ENCODE data around the gene TMEM80. TPM values are rescaled to one million over a fixed set of nuclear protein-coding genes. Genes with fewer than 3 reads are reported as not detected.
"Not testable (repeated sequence)": the region's sequence is repeated elsewhere in the genome, so short reads cannot be mapped to it uniquely, and the experiment has no call there.

The TMEM80 gene
- polyA plus RNA-seq (ENCODE audit: insufficient read depth in 1 of 5, insufficient read length in 5 of 5, low replicate concordance in 1 of 5): 10 to 100 TPM; 23.2 to 35.8 (median 29.9) TPM
- long read RNA-seq, donor 1, partial matches to known transcripts: 0 of 6 reads
- long read RNA-seq, donor 1, other reads (novel, unspliced or antisense): 5 of 6 reads
- long read RNA-seq, donor 2: 0 reads
- long read RNA-seq, donor 3: 0 reads
- long read RNA-seq, donor 4: 0 reads
- long read RNA-seq, donor 5, partial matches to known transcripts: 0 of 5 reads
- long read RNA-seq, donor 5, other reads (novel, unspliced or antisense): 5 of 5 reads
- long read RNA-seq, donor 6: 0 reads
- long read RNA-seq, donor 7: 0 reads
- long read RNA-seq, donor 8: 0 reads

DNA sequence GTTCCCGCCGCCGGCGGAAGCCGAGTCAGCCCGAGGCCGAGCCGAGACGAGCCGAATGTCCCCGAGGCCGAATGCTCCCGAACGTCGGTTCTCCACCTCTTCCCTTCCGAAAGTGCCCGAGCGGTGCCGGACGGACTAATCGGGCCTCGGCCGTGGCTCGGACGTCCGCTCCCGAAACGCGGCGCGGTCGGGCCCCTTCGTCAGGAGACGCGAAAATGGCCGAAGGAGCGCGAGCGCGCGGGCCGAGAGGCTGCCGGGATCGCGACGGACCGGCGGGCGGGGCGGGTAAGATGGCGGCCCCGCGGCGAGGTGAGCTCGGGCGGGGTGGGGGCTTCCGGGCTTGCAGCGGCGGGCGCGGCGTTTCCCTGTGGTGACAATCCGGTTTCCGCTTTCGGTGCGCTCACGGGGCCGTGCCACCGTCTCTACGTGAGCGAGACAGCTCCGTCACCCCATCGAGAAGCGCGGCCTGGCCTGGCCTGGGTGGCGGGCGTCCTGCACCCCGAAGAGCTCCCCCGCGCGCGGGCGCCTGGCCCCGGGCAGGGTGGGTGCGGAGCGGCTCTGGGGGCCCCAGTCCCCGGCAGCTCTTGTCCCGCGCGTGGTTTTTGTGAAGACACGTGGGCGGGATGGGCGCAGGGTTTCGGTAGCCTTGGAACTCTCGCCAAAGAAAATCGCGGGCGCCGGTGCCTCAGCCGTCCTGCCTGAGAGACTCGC lies at the start of gene TMEM80:
Gene TMEM80, plus strand, starts transcription at position 279 of the 711 bp plus-strand sequence. Its CDS starts 12 bp downstream, at position 291.
- peak; percentile 98 for DNase-seq

DNA sequence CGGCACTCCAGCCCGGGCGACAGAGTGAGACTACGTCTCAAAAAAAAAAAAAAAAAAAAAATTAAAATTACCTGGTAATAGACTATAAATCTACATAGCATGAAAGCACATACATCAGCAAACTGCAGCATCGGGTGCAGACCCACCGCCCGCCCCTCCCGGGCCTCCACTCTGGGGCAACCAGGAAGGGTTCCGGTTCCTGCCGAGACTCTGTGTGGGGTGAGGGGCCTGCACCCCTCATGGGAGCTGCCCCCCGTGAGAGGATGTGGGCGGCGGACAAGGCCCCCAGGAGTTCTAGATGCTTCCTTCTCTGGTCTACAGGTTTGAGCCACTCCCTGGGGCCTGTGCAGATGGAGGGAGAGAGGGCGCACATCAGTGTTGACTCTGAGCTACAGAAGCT lies 49.4 kb upstream of the TMEM80 start:
- DNase-seq: no peak

DNA sequence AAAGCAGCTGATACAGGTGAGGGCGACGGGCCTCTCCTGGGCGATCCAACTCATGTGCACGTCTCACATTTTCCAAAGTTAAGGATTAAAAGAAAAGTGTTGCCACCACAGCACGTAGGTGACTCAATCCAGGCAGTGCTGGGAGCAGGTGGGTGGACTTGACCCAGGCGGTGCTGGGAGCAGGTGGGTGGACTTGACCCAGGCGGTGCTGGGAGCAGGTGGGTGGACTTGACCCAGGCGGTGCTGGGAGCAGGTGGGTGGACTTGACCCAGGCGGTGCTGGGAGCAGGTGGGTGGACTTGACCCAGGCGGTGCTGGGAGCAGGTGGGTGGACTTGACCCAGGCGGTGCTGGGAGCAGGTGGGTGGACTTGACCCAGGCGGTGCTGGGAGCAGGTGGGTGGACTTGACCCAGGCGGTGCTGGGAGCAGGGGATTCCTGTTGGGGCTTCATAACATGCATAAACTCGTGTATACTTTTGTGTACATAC lies 47.9 kb upstream of the TMEM80 start:
- not testable (repeated sequence) for DNase-seq

DNA sequence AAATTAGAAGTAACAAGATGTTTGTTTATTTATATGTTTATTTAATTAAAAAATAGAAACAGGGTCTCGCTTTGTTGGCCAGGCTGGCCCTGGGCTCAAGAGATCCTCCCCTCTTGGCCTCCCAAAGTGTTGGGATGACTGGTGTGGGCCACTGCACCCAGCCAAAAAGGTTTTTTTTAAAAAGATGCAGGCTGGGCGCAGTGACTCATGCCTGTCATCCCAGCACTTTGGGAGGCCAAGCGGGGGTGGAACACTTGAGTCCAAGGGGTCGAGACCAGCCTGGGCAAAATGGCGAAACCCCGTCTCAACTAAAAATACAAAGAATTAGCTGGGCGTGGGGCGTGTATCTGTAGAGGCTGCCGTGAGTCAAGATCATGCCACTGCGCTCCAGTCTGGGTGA lies 45.1 kb upstream of the TMEM80 start:
- no peak for DNase-seq

DNA sequence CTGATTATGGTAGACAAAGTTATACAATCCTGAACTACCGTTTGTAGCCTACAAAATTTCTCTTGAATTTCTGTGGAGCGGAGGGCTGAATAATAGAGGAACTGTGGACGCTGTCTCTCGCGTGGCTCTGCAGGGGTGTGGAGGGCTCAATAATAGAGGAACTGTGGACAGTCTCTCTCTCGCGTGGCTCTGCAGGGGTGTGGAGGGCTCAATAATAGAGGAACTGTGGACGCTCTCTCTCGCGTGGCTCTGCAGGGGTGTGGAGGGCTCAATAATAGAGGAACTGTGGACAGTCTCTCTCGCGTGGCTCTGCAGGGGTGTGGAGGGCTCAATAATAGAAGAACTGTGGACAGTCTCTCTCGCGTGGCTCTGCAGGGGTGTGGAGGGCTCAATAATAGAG lies 42.5 kb upstream of the TMEM80 start:
- DNase-seq: not testable (repeated sequence)

DNA sequence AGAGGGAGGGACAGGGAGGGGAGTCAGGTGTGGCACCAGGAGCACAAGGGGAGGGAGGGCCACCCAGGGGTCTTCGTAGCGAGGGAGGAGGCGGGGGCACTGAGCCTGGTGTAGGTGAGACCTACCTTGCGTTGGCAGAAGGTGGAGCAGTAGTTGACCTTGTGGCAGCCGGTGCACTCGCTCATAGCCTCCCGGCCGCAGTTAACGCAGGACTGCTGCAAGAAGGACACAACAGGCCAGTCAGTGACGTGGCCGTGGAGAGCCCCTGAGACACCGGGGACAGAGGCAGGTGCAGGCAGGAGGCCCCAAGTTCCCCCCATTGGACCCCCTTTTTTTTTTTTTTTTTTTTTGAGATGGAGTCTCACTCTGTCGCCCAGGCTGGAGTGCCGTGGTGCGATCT lies 41.8 kb upstream of the TMEM80 start:
- DNase-seq: no peak

DNA sequence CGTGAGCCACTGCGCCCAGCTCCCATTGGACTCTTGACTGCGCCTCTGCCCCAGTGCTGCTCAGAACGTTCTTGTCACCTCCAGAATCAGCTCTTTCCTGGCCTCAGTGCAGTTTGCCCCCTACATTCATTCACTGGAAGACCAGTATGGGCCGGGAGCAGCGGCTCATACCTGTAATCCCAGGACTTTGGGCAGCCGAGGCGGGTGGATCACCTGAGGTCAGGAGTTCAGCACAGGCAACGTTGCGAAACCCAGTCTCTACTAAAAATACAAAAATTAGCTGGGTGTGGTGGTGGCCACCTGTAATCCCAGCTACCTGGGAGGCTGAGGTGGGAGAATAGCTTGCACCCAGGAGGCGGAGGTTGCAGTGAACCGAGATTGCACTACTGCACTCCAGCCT lies 41.2 kb upstream of the TMEM80 start:
- DNase-seq: not testable (repeated sequence)

DNA sequence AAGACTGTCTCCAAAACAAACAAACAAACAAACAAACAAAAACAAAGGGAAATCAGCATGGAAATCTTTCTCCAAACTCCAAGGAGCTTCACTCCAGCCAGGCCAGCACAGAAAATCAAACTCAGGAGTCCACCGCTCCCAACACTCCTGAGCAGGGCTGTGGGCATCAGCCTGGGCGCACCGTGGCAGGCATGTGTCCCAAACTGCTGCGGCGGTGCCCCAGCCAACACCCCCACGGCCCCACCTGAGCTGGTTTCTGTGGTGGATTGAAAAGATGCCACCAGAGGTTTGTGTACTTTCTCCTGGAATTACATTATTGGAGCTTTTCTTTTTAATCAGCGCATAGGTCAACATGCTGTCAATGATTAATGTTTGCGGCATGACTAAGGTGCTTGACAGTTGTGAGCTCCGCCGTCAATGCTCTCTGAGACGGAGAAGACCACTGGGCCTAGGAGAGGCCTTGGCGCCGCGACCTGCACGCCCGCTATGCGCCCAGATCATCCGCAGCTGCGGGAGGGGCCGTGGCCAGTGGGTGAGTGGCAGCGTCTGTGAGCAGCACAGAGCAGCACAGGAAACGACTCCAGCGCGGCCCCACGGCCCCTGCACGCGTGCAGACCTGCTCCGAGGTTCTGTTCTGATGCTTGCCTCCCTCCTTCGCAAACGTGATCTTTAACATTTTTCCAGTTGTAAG lies 40.4 kb upstream of the TMEM80 start:
- DNase-seq: no peak

DNA sequence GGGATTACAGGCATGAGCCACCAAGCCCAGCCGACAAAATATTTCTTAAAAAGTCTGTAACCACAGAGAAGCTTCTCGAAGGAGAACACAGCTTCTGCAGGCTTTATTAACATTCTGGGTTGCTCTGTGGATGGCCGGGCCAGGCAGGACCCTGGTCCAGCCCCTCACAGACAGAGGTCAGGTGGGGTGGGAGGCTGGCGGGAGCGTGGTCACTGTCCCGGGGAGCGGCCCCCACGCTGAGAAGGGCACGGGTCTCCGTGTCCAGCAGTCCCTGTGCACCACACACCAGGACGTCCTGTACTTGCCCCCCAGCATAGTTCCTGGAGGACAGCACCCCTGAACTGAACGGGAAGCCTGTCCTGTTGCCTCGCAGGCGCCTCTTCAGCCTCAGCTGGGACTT lies 39.2 kb upstream of the TMEM80 start:
- DNase-seq: no peak

DNA sequence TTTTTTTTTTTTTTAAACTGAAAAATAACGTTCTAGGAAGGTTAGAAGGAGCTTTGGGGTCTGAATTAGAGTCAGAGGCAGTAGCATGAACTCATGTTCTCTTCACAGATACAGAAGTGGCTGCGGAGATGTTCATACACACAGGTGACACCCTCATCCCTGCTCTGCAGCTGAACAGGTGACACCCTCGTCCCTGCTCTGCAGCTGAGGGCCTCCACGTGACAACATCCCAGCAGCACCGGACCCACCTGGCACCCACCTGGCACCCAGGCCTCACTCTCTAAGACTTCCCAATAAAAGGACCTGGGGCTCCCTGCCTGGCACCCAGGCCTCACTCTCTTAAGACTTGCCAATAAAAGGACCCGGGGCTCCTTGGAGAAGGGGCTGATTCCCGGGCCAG lies 38.8 kb upstream of the TMEM80 start:
- no peak for DNase-seq

DNA sequence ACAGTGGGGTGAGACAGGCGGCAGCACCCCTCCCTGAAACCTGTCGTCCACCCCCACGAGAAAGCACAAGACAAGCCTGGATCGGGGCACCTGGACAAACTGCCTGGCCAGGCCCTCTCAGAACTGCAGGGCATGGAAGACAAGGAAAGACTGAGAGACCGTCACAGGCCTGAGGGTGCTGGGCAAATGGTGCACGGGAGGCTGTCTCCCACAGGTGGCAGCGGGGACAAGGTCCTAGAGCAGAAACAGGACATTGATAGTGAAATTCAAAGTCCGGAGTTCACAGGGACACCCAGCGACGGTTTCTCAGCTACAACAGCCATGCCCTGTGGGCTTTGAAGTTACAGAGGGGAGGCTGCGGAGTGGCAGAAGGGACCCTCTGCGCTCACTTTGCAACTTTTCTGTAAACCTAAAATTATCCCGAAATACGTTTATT lies 37.9 kb upstream of the TMEM80 start:
- DNase-seq: no peak

DNA sequence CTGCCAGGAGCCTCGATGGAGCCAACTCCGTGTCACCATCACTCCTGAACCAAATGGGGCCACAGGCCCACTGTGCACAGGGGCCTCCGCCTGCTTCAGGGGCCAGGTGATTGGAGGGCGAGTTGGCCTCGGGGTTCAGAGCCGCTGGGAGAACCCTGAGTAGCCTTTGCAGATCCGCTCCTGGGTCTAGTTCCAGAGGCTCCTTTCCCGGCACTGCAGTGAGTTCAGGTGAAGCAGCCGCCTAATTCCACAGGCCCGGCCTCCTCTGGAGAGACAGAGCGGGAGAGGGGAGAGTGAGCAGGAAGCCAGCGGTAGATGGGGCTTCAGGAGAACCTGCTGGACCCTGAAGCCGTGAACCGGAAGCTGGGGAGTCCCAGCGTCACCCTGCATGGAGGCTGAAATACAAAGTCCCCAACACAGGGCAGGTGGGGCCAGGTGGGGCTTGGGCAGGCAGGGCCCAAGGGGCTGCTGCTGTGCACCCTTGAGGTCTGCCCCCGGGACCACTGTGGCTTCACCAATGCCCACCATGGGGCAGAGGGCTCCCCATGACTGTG lies 36.0 kb upstream of the TMEM80 start:
- no peak for DNase-seq

DNA sequence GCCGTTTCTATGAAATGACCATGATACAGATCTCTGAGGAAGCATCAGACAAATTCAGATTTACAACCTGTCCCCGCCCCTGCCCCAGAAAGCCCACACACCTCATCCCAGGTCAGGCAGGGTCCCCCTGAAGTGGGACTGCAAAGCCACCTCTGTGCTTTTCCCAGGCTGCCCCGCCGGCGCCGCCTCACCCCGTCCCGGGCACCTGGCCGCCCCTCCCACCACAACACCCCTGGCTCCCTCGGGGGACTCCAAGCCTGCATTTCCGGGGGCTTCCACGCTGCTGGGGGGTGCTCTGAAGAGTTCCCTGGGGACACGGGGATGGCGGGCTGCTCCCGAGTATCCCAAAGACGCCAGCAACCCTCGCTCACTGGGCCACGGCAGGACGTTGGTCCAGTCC lies 35.3 kb upstream of the TMEM80 start:
- DNase-seq: no peak

DNA sequence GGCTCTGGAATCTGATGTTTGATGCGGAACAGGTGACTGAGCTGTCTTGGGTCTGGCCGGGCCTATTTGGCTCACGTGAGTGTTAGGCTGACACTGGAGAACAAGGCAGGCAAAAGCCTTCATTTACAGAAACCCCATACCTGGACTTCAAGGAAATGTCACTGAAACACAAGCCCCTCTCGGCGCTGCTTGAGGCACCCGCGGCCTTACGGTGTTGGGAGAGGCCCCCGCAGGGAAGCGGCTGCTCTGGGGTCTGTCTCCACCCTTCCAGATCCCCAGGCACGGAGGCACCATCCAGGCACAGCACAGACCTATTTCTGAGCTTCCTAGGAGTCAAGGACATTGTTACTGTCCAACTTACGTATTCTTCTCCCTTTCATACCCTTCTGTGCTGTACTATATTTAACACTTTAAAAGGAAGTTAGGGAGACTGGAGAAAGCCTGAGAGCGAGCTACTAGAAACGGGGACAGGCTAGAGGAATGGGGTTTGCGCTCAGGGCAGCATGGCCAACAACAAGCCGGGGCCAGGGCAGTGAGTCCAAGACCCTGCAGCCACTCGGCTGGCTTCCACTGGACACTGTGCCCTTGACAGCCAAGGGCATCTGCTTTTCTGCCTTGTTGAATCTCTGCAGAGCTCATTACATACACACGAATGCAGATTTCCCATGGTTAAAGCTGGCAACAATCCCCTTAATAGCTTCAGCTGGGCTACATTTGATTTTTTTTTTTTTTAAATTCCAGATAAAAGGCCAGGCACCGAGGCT lies 34.8 kb upstream of the TMEM80 start:
- DNase-seq: no peak

DNA sequence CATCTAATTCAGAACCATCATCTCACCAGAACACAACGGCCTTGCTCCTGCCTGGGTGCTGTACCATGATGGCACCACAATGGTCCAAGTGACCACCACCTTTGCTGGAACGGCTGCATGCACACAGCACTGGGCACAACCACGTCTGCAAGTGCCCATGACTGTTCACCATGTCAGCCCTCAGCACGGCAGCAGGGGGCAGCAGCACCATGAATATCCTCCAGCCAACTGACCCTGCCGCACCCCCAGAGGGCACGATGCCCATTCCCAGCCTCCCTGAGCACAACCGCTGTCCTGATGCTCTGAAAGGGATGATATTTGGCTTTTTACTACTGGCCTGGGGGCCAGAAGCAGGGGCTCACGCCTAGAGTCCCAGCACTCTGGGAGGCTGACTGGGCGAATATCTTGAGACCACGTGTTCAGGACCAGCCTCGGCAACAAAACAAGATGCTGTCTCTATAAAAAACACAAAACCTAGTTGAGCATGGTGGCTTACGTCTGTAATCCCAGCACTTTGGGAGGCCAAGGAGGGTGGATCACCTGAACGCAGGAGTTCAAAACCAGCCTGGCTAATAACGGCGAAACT lies 32.8 kb upstream of the TMEM80 start:
- DNase-seq: peak in 1 of 2 donors; percentile 39

DNA sequence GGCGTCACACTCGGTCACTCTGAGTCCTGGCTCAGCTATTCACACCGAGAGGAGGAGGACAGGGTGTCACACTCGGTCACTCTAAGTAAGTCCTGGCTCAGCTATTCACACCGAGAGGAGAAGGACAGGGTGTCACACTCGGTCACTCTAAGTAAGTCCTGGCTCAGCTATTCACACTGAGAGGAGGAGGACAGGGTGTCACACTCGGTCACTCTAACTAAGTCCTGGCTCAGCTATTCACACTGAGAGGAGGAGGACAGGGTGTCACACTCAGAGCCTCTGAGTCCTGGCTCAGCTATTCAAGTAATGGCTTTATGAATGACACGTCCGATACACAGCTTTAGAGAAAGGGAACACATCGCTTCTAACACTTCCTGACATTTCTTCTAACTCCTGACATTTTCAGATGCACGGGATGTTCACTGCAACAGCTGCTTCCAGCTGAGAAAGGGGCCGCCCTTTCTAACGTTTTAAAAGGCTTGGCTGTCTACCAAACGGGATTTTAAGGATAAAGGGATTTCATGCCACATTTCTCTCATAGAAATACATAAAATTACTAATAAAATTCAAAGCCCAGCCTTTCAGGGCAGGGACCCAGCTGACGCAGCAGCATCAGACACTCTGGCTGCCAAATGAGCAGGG lies 30.4 kb upstream of the TMEM80 start:
- peak; percentile 47 to 59 for DNase-seq

DNA sequence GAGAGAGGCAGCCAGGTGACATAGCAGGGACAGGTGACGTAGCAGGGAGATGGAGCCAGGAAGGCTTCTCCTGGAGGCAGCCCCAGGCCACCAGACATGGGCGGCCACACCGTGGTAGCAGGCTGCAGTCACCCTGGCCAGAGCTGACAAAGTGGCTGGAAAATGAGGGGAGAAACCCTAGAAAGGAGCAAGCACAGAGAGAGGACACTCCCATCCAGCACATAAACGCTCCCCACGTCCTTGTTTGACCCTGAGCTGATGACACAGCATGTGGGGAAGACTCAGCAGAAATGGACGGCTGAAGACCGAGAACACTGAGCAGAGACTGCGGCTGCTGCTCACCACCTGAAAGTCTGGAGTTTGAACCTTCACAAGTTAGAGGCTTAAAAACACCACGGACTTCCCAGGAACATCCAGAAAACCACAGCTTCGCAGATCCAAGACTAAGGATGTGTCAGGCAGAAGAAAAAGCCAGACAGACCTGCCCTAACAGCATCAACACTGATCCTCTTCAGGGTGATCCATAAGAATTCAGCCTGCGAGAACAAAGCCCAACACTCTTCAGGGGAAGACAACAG lies 29.8 kb upstream of the TMEM80 start:
- no peak for DNase-seq

DNA sequence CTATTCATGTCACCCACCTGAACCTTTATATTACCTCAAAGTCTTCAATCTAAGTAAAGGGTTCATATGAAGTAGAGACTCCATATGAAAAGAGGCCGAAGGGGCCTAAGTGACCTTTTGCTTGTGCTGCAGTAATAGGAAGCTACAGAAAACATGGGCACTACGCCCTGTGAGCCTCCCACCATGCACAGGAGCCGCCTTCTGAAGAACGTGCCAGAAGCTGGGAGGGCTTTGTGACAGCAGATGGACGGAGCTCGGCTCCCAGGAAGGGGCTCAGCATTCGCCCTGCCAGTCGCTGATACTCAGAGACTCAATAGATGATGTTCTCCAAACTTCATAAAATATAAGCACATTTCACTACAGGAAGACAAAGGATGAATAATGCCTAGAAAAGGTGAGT lies 21.8 kb upstream of the TMEM80 start:
- DNase-seq: no peak

DNA sequence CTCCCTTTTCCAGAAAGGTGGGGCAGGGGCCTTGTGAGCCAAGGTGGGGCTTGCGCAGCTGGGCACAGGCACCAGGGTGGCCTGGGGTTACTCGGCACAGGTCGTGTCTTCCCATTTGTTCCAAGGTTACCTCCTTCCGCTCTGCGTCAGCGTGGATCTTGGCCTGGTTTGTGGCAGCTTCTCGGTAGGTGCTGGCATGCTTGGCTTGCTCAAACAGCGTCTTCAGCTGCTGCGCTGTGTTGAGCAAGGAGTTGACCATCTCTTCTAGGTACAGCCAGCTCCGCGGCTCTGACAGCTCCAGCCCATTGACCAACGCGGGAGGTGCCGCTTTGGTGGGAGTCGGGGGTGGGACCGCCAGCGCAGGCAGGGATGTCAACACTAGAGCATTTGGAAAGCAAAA lies 21.2 kb upstream of the TMEM80 start:
- DNase-seq: no peak

DNA sequence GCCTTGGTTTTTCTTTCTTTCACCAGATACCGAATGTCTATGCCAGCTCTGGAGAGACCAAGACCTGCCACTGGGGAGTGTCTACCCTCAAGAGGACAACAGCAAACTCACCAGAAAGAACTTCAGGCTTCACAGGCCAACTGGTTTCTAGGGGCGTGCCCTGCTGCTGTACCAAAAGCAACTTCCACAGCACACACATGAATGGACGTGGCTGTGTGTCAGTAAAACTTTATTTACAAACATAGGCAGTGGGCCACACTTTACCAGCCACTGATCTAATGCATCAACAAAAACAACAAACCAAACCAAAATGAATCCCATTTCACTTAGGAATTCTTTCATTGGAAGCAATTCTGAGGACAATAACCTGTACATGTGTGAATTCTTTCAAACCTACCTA lies 17.3 kb upstream of the TMEM80 start:
- no peak for DNase-seq

All from right lung (tissue), 10 donors.